Brain microvascular endothelial cell (primary cell): ENCODE data around the gene MRPL28.
"Not testable (repeated sequence)": the region's sequence is repeated elsewhere in the genome, so short reads cannot be mapped to it uniquely, and the experiment has no call there.

Experiments
- DNase-seq: peaks from one replicate; pipeline ENCODE4 v3.0.0-alpha.2; 2020
- H3K27ac ChIP-seq: fragments of 250-450 bp; sonication (Bioruptor Pico); 2 replicates; pipeline ENCODE4 v1.5.1; 2020; ENCODE audit warnings: mild to moderate bottlenecking, moderate library complexity
- H3K27me3 ChIP-seq: fragments of 250-450 bp; sonication (Bioruptor Pico); replicated peaks from 2 replicates; pipeline ENCODE4 v1.5.1; 2020; ENCODE audit warnings: mild to moderate bottlenecking
- H3K36me3 ChIP-seq: fragments of 250-450 bp; sonication (Bioruptor Pico); replicated peaks from 2 replicates; pipeline ENCODE4 v1.5.1; 2020; ENCODE audit warnings: mild to moderate bottlenecking
- H3K4me3 ChIP-seq: 2 replicates; pipeline ENCODE4 v1.5.1; 2011; ENCODE audit warnings: low read depth, mild to moderate bottlenecking, control low read depth, low read length, moderate library complexity
- in situ Hi-C: cut with HindIII; loops from 2 replicates; pipeline ENCODE4 v1.10.0; 2017; ENCODE audit warnings: low sequenced_read_pairs, low pct_ligation_motif_present
- TF ChIP-seq, protein P1 (sequence below): IDR thresholded peaks from 2 replicates; pipeline ENCODE4 v1.5.1; 2011; ENCODE audit warnings: low read depth, mild to moderate bottlenecking, moderate library complexity, low read length, control low read depth, inconsistent platforms; ENCODE audit errors: missing control alignments

MRPL28 gene

DNA sequence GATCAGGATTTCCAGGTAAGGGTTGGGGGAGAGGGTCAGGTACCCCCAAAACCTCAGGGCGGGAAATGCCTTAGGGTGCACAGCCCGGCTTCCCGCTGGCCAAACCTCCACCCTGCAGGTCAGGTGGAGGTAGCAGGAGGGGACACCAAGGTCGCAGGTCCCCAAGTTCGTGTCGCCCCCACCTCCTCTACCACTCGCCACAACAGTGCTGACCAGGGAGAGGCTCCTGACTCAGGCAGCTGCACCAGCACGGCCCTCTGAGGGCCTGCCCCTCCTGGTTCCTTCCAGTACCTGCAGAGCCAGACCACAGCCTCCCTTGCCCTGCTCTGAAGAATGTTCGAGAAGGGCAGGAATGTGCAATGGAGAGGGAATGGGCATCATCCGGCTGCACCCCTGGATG is 3.9 kb downstream of the MRPL28 start:
- no peak for DNase-seq
- H3K36me3 ChIP-seq: peaks cover 22% of the 10 kb centered on the region
- no peaks in the 10 kb centered on the region for H3K27me3 ChIP-seq
- H3K27ac ChIP-seq: no peak overlapping the region
- in situ Hi-C loops: no loop called here
- H3K4me3 ChIP-seq: no peak overlapping the region
- TF ChIP-seq, protein P1, sequence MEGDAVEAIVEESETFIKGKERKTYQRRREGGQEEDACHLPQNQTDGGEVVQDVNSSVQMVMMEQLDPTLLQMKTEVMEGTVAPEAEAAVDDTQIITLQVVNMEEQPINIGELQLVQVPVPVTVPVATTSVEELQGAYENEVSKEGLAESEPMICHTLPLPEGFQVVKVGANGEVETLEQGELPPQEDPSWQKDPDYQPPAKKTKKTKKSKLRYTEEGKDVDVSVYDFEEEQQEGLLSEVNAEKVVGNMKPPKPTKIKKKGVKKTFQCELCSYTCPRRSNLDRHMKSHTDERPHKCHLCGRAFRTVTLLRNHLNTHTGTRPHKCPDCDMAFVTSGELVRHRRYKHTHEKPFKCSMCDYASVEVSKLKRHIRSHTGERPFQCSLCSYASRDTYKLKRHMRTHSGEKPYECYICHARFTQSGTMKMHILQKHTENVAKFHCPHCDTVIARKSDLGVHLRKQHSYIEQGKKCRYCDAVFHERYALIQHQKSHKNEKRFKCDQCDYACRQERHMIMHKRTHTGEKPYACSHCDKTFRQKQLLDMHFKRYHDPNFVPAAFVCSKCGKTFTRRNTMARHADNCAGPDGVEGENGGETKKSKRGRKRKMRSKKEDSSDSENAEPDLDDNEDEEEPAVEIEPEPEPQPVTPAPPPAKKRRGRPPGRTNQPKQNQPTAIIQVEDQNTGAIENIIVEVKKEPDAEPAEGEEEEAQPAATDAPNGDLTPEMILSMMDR: no peak

DNA sequence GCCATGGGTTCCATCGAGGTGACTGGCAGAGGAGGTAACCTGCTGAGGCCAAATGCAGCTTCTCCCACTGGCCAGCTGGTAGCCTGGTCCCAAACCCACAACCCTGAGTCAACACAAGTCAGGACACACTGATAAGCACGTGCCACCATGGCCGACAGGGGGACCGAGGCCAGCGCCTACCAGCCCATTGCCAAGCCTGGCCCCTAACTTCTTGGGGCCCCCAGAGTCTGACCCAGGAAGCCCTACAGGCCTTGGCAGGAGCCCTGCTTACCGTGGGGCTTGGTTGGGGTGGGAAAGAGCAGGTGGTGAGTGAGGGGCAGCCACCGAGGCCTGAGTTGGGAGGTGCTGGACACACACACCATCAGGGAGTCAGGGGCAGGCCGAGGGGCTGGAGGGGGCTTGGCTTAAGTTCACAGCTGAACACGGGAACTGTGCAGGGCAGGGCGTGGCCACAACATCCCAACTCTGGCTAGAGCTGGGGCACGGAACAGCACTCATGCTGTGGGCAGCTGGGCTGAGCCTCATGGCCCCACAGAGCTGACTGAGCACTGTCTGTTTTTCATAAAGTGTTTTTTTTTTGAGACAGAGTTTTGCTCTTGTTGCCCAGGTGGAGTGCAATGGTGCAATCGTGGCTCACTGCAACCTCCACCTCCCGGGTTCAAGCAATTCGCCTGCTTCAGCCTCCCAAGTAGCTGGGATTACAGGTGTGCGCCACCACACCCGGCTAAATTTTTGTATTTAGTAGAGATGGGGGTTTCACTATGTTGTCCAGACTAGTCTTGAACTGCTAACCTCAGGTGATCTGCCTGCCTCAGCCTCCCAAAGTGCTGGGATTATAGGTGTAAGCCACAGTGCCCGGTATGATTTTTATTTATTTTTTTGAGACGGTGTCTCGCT is 5.5 kb downstream of the MRPL28 start:
- Histone ChIP-seq H3K36me3 (peaks cover 21% of the 10 kb centered on the region), H3K27ac (no peak overlapping the region), H3K4me3 (no peak overlapping the region), H3K27me3 (no peaks in the 10 kb centered on the region)
- TF ChIP-seq, protein P1: no peak
- in situ Hi-C loops: no loop called here
- no peak for DNase-seq

DNA sequence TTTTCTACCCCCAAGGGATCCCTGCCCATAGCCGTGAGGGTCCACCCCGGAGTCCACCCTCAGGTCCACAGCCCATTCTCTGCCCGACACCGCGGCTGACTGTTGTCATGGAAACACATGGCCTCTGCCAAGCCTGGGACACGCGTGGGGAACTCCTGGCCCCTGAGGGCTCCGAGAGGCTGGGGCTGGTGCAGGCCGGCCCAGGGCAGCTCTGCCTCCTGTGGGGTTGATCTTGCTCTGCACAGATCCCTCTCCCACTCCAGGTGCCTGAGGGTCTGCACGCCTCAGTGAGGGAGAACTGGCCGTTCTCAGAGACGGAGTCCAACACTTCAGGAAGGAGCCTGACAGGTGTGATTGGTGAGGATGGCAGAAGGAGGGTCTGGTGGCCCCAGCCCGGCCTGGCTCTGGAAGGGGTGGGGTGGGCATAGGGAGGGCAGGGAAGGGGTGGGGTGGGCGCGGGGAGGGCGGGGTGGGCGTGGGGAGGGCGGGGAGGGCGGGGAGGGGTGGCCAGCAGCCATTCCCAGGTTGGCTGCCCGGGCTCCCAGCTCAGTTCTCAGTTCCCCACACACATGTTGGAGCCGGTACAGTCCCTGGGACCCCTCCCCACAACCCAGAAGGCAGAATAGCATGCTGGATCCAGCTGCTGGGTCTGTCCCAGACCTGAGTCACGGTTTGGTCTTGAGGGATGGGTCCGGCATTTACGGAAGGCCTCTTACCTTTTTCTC is 6.4 kb downstream of the MRPL28 start:
- TF ChIP-seq, protein P1: no peak
- peaks cover 21% of the 10 kb centered on the region for H3K36me3 ChIP-seq
- in situ Hi-C loops: no loop called here
- H3K4me3 ChIP-seq: no peak overlapping the region
- H3K27ac ChIP-seq: no peak overlapping the region
- no peaks in the 10 kb centered on the region for H3K27me3 ChIP-seq
- DNase-seq: no peak

DNA sequence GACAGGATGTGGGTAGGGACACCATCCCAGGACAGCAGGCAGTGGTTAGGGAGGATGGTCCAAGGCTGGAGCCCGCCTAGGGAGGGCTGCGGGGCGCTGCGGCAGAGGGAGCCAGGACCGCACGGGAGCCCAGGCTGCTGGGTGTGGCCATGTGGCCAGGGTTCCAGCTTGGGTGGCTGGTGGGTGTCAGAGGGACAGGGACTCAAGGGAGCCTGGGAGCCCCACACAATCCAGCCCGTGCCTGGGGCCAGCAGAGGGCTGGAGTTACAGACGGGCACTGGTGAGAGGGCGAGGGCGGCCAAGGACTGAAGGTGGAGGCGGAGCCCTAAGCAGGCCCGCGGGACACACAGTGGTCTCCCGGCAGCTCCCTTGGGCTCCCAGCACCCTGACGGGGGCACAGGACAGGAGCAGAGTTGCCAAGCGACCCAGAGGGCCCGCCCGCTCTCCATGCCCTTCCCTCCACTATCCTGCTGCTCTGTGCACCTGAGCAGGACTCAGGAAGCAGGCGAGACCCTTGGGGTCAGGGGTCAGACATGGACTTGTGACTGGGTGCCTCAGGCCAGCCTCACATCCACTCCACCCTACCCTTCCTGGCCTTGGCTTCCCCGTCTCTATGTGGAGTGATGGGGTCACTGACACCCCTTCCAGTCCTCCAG is 7.1 kb downstream of the MRPL28 start:
- no peak for DNase-seq
- H3K27me3 ChIP-seq: no peaks in the 10 kb centered on the region
- TF ChIP-seq, protein P1: no peak
- H3K4me3 ChIP-seq: no peak overlapping the region
- no peak overlapping the region for H3K27ac ChIP-seq
- H3K36me3 ChIP-seq: peaks cover 14% of the 10 kb centered on the region
- in situ Hi-C loops: no loop called here

DNA sequence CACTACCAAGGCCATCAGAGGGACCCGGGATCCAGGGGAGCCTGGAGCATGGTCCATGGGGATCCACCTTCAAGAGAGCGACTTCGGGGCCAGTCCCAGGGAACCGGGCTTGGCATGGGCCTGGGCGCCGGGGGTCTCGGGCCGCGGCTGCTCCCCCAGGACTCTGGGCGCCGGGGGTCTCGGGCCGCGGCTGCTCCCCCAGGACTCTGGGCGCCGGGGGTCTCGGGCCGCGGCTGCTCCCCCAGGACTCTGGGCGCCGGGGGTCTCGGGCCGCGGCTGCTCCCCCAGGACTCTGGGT is 7.7 kb downstream of the MRPL28 start:
- in situ Hi-C loops, H3K27ac ChIP-seq, H3K27me3 ChIP-seq, DNase-seq, H3K36me3 ChIP-seq, H3K4me3 ChIP-seq: not testable (repeated sequence)

DNA sequence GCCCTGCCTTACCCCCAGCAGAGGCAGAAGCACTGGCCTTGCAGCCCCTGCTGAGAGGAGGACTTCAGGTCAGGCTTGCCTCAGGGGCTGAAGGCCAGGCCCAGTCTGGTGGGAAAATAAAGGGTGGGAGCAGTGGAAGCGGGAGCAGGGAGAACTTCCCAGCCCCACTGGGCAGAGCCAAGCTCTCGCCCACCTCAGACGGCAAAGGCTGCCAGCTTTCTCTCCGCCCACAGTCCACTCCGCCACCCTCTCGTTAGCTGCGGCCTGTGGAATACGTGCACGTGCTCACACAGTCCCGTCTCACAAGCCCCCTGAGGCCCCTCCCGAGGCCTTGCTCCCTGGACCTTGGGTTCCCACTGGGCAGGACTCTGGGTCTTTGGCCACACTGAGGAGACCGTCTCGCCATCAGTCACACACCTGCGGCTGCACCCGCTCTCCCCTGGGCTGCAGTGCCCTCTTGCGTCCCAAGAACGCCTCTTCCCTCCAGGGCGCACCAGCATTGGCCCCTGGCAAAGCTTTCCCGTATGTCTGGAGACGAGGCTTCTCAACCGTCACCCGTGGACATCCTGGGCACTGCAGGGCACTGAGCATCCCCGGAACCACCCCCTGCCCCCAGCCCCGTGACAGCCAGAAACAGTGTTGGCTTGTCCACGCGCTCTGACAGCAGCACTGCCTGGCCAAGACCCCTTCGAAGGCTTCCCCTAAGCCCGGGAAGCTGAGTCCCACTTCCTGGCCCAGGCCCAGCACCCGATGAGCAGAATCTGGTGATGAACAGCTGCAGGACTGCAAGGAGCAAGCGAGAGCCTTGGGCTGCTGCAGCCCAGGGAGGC is 8.3 kb downstream of the MRPL28 start:
- peaks cover 3% of the 10 kb centered on the region for H3K36me3 ChIP-seq
- H3K4me3 ChIP-seq: no peak overlapping the region
- in situ Hi-C loops: no loop called here
- peak; percentile 53 for DNase-seq
- H3K27ac ChIP-seq: no peak overlapping the region
- no peaks in the 10 kb centered on the region for H3K27me3 ChIP-seq
- TF ChIP-seq, protein P1: peak; percentile 86
